Measurements from ENCODE around the gene CCNI.

DNA sequence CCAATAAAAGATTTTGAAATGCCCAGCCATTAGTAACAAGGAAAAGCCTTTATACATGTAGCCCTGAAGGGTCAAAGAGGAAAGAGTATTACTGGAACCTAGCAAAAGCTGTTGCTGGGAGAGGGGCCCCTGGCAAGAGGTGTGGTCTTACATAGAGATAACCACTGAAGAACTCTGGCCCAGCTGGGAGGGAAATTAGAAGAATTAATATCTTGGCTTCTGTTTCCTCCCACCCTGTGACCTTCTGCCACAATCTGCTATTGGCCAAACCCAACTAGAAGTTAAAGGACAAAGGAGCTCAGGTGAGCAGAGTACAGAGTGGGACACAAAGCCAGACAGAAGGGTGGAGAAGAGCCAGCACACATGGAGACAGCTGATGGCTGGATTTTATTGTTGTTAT lies 41.9 kb upstream of the CCNI start:
- TF ChIP-seq GATA2 (IDR thresholded peaks at IDR 0.05; ENCODE audit: low read depth, low read length) (no peak), GATA3 (IDR thresholded peaks at IDR 0.05; ENCODE audit: low read depth, low read length) (no peak)
